MM.1S (cell line): ENCODE measurements around the gene CYP2S1.

Source experiments
- EZH2 ChIP-seq: fragments of 300-600 bp; sonication (generic); optimal IDR thresholded peaks from 2 replicates; pipeline ENCODE3; 2017; ENCODE audit warnings: low read depth, mild to moderate bottlenecking, antibody characterized with exemption, low read length, mixed read lengths
- TF ChIP-seq, protein P1 (sequence below): fragments of 300-600 bp; sonication (generic); IDR thresholded peaks from 2 replicates; pipeline ENCODE4 v1.5.1; 2016; ENCODE audit warnings: antibody characterized with exemption, low read length, mixed read lengths

- TF ChIP-seq EZH2, result no peak
- TF ChIP-seq, protein P1, sequence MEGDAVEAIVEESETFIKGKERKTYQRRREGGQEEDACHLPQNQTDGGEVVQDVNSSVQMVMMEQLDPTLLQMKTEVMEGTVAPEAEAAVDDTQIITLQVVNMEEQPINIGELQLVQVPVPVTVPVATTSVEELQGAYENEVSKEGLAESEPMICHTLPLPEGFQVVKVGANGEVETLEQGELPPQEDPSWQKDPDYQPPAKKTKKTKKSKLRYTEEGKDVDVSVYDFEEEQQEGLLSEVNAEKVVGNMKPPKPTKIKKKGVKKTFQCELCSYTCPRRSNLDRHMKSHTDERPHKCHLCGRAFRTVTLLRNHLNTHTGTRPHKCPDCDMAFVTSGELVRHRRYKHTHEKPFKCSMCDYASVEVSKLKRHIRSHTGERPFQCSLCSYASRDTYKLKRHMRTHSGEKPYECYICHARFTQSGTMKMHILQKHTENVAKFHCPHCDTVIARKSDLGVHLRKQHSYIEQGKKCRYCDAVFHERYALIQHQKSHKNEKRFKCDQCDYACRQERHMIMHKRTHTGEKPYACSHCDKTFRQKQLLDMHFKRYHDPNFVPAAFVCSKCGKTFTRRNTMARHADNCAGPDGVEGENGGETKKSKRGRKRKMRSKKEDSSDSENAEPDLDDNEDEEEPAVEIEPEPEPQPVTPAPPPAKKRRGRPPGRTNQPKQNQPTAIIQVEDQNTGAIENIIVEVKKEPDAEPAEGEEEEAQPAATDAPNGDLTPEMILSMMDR, result no peak
Measured at GRCh38 chr19:41174297-41174928, 18.6 kb upstream of the CYP2S1 start.
